ENCODE measurements around the gene GPX6.
"Not testable (repeated sequence)": the region's sequence is repeated elsewhere in the genome, so short reads cannot be mapped to it uniquely, and the experiment has no call there.

DNA sequence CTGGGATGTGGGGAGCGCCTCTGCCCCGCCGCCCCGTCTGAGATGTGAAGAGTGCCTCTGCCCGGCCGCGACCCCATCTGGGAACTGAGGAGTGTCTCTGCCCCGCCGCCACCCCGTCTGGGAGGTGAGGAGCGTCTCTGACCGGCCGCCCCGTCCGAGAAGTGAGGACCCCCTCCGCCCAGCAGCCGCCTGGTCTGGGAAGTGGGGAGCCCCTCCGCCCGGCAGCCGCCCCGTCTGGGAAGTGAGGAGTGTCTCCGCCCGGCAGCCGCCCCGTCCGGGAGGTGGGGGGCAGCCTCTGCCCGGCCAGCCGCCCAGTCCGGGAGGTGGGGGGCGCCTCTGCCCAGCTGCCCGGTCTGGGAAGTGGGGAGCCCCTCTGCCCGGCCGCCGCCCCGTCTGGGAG is 13.5 kb downstream of the GPX6 start:
- TF ChIP-seq POLR2A (IDR thresholded peaks at IDR 0.05; ENCODE audit: extremely low read depth, insufficient read length); MAX (IDR thresholded peaks at IDR 0.05; ENCODE audit: low read depth, low read length): not testable (repeated sequence)
- TF ChIP-seq, protein P1, sequence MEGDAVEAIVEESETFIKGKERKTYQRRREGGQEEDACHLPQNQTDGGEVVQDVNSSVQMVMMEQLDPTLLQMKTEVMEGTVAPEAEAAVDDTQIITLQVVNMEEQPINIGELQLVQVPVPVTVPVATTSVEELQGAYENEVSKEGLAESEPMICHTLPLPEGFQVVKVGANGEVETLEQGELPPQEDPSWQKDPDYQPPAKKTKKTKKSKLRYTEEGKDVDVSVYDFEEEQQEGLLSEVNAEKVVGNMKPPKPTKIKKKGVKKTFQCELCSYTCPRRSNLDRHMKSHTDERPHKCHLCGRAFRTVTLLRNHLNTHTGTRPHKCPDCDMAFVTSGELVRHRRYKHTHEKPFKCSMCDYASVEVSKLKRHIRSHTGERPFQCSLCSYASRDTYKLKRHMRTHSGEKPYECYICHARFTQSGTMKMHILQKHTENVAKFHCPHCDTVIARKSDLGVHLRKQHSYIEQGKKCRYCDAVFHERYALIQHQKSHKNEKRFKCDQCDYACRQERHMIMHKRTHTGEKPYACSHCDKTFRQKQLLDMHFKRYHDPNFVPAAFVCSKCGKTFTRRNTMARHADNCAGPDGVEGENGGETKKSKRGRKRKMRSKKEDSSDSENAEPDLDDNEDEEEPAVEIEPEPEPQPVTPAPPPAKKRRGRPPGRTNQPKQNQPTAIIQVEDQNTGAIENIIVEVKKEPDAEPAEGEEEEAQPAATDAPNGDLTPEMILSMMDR (IDR thresholded peaks at IDR 0.05; ENCODE audit: low read depth, low read length): not testable (repeated sequence)
